Measurements from ENCODE around the gene NYNRIN.

DNA sequence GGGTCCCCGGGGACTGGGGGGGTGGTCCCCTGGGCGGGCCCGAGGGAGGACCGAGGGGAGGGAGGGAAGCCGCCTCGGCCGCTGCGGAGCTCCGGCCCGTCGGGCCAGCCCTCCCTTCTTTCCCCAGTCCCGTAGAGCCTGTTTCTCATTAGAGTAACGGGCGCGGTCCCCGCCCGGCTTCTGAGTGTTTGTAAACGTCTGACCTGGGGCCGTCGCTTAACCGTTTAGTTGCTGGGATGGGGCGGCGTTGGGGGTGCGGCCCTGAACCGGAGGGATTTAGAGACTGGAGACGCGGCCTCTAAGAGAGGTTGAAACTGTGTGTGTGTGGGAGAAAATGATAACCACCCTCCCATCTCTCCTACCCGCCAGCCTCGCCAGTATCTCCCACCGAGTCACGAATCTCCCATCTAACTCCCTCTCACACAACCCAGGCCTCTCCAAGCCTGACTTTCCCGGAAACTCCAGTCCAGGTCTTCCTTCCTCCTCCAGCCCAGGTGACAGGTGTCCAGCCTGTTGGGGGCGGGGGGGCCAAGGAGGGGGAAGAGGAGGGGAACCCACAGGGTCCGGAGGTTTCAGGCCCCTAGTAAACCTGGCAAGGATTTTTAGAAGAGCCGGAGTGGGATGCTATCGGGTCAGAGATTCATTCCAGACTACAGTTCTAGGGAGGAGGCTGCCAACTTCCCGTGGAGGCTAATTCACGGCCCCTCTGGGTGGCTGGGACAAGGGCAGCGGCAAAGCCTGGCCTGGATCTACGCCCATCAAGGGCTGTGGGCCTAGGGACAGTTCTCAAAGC is 31.9 kb upstream of the NYNRIN start:
- no peak for TF ChIP-seq CTCF (IDR thresholded peaks at IDR 0.05)
- no peak for TF ChIP-seq ZFX (IDR thresholded peaks at IDR 0.05; ENCODE audit: borderline replicate concordance)
